GM12864 (cell line): ENCODE measurements around the gene PCDHGA1.

Experiments used
- DNase-seq: peaks from one replicate; pipeline ENCODE4 v3.0.0-alpha.2; 2011; ENCODE audit warnings: low read depth
- H3K4me3 ChIP-seq: 2 replicates; pipeline ENCODE4 v1.5.1; 2011; ENCODE audit warnings: mild to moderate bottlenecking, low read depth, low read length, control low read depth
- CTCF ChIP-seq: IDR thresholded peaks from 2 replicates; pipeline ENCODE4 v1.5.1; 2011; ENCODE audit warnings: low read depth, mild to moderate bottlenecking, moderate library complexity, low read length, control low read depth, inconsistent platforms; ENCODE audit errors: missing control alignments

The PCDHGA1 gene

GRCh38 chr5:141514330-141515133 lies 184.2 kb downstream of the PCDHGA1 start:
- no peak for DNase-seq

GRCh38 chr5:141515141-141515540 lies 184.8 kb downstream of the PCDHGA1 start:
- no peak overlapping the region for H3K4me3 ChIP-seq
- DNase-seq, result no peak
- no peak for TF ChIP-seq CTCF

More at GRCh38 chr5:141514330-141515133, 184.2 kb downstream of the PCDHGA1 start:
- no peak overlapping the region for H3K4me3 ChIP-seq
- TF ChIP-seq CTCF, result no peak

- no peak for TF ChIP-seq CTCF
- DNase-seq, result no peak
- H3K4me3 ChIP-seq, result no peak overlapping the region
These were observed 185.8 kb downstream of the PCDHGA1 start for GRCh38 chr5:141515946-141516671.

GRCh38 chr5:141516672-141517025 lies 186.3 kb downstream of the PCDHGA1 start:
- TF ChIP-seq CTCF, result no peak
- no peak for DNase-seq
- H3K4me3 ChIP-seq, result no peak overlapping the region

- no peak overlapping the region for H3K4me3 ChIP-seq
- DNase-seq, result no peak
- TF ChIP-seq CTCF, result no peak
These were observed 187.0 kb downstream of the PCDHGA1 start for GRCh38 chr5:141517312-141517711.

GRCh38 chr5:141517880-141518617 lies 187.7 kb downstream of the PCDHGA1 start:
- no peak overlapping the region for H3K4me3 ChIP-seq
- TF ChIP-seq CTCF, result no peak
- no peak for DNase-seq
